Tibial nerve (tissue), 4 donors: ENCODE measurements around the gene HSPB9. TPM values are rescaled to one million over a fixed set of nuclear protein-coding genes. Genes with fewer than 3 reads are reported as not detected.

Experiments used
- DNase-seq, 2 donors: peaks; one replicate each; pipeline ENCODE4 v3.0.0-alpha.2; 2019; ENCODE audit warnings: low spot score in 2 of 2
- H3K27ac ChIP-seq, 4 donors: fragments of 200-600 bp; sonication (generic) in 3 of 4; one replicate each; pipeline ENCODE4 v1.5.1; 2017 to 2019; ENCODE audit warnings: mild to moderate bottlenecking in 1 of 4
- H3K27me3 ChIP-seq, 2 donors: fragments of 200-600 bp; sonication (generic) in 1 of 2; one replicate each; pipeline versions ENCODE4 v1.5.1 to v1.6.0; 2017 to 2019
- H3K36me3 ChIP-seq, 3 donors: fragments of 200-600 bp; sonication (generic); one replicate each; pipeline ENCODE4 v1.5.1; 2018 to 2019
- H3K4me1 ChIP-seq, 4 donors: fragments of 200-600 bp; sonication (generic) in 3 of 4; one replicate each; pipeline ENCODE4 v1.5.1; 2017 to 2019
- H3K4me3 ChIP-seq, 4 donors: fragments of 200-600 bp; sonication (generic) in 3 of 4; one replicate each; pipeline ENCODE4 v1.5.1; 2017 to 2019; ENCODE audit warnings: mild to moderate bottlenecking in 1 of 4, moderate library complexity in 1 of 4
- H3K9me3 ChIP-seq, 4 donors: fragments of 200-600 bp; sonication (generic) in 3 of 4; one replicate each; pipeline ENCODE4 v1.5.1; 2017 to 2019
- EP300 ChIP-seq, 2 donors: sonication (generic); formaldehyde crosslinking; IDR thresholded peaks; one replicate each; pipeline ENCODE4 v1.6.1; 2017; ENCODE audit warnings: antibody characterized with exemption in 2 of 2, mild to moderate bottlenecking in 1 of 2
- POLR2A ChIP-seq, 2 donors: fragments of 450-650 bp; IDR thresholded peaks; one replicate each; pipeline ENCODE4 v1.6.1; 2017; ENCODE audit warnings: antibody characterized with exemption in 2 of 2, mild to moderate bottlenecking in 2 of 2, moderate library complexity in 2 of 2
- WGBS, 2 donors: methylation state at CpG; one replicate each; pipeline ENCODE4 v1.1.5; 2018; 5-methylcytosine and 5-hydroxymethylcytosine counted together
- total RNA-seq, 4 donors: library from RNA; depleted of rRNA; stranded (reverse); fragments of >200 nt; gene quantifications; one replicate each; pipeline ENCODE4 v1.1.0, GENCODE V29; 2016
- TF ChIP-seq, protein P1 (sequence below), 5 experiments: fragments of 200-600 bp in 3 of 5; fragments of 450-650 bp in 2 of 5; sonication (generic) in 3 of 5; IDR thresholded peaks; one replicate each; pipeline ENCODE4 v1.5.1; 2016 to 2019; ENCODE audit warnings: antibody characterized with exemption in 5 of 5, mild to moderate bottlenecking in 3 of 5, moderate library complexity in 2 of 5

Gene HSPB9
- total RNA-seq, 4 donors from 2014 or later: 0.22 TPM; not detected in 3

DNA sequence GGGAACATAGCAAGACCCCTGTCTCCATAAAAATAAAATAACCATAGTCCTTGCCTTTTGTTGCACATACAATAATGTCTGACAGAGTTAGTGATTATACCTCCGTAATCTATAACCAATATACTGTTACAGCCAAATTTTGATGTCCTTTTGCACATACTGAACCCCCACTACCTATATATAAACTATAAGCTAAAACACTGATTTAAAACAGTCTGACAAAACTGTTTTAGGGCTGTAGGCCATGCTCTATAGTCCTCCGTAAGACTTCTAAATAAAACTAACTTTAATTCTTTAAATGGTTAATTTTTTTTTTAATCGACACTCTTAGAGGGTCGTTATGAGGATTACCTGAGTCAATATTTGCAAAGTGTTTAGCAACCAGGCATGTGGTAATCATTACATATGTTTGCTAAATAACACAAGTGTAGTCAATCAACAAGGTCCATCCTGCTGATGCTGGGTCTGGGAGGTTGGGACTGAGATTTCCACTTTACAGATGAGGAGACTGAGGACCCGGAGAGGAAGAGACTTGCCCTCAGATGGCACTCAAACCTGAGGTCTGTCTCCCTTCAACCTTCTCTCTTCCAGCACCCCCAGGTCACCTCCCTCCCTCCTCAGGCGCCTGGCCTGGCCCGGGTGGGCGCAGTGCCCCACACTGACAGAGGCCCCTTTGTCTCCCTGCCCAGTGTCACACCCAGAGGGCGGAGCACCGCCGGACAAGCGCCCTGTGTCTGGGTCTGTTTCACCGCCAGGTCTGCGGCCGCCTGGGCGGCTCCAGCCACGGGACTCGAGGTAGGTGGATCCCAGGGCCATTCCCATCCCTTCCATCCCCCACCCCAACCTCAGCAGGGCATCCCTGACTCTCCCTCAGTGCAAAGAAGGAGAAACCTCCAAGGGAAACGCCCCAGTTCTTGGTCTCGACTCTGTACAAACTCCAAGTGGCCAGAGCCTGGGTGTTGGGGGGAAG, 34.6 kb upstream of the HSPB9 start:
- 52 to 53% methylated on average over 19 to 20 of the region's 20 CpGs for WGBS, 2 donors

DNA sequence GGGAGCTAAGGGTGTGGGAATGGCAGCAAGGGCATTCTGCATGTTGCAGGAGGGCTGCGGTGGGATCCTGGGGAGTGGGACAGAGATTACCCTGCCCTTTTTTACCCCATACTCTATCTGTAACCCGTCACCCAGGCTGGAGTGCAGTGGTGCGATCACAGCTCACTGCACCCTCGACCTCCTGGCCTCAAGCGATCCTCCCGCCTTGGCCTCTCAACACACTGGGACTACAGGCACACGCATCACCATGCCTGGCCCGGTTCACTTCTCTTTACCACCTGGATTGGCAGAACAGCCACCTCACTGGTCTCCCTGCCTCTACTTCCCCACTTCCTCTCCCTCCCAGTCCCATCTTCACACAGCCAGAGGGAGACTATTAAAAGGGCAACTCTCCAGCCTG, 33.9 kb upstream of the HSPB9 start:
- WGBS, 2 donors: 64 to 70% methylated on average over 8 of the region's 8 CpGs
- Histone ChIP-seq H3K4me3 (peak overlapping the region in 1 of 4 donors; percentile 36), H3K27ac (peak overlapping the region in 3 of 4 donors; percentile 32 to 82 (median 65)), H3K36me3 (no peaks in the 10 kb centered on the region), H3K9me3 (no peaks in the 10 kb centered on the region), H3K27me3 (peaks cover 0 to 11% of the 10 kb centered on the region in 2 donors), H3K4me1 (peaks cover 0 to 29% (median 0%) of the 10 kb centered on the region in 4 donors)
- TF ChIP-seq EP300 (IDR thresholded peaks at IDR 0.05) (no peak), POLR2A (IDR thresholded peaks at IDR 0.05) (no peak)
- TF ChIP-seq, protein P1, sequence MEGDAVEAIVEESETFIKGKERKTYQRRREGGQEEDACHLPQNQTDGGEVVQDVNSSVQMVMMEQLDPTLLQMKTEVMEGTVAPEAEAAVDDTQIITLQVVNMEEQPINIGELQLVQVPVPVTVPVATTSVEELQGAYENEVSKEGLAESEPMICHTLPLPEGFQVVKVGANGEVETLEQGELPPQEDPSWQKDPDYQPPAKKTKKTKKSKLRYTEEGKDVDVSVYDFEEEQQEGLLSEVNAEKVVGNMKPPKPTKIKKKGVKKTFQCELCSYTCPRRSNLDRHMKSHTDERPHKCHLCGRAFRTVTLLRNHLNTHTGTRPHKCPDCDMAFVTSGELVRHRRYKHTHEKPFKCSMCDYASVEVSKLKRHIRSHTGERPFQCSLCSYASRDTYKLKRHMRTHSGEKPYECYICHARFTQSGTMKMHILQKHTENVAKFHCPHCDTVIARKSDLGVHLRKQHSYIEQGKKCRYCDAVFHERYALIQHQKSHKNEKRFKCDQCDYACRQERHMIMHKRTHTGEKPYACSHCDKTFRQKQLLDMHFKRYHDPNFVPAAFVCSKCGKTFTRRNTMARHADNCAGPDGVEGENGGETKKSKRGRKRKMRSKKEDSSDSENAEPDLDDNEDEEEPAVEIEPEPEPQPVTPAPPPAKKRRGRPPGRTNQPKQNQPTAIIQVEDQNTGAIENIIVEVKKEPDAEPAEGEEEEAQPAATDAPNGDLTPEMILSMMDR (IDR thresholded peaks at IDR 0.05): no peak
- no peak for DNase-seq

More for the DNA sequence above, 34.6 kb upstream of the HSPB9 start:
- no peaks in the 10 kb centered on the region for H3K36me3 ChIP-seq
- peaks cover 0 to 29% (median 0%) of the 10 kb centered on the region in 4 donors for H3K4me1 ChIP-seq
- H3K4me3 ChIP-seq: peak overlapping the region in 1 of 4 donors; percentile 36
- H3K27me3 ChIP-seq: peaks cover 0 to 11% of the 10 kb centered on the region in 2 donors
- no peaks in the 10 kb centered on the region for H3K9me3 ChIP-seq
- H3K27ac ChIP-seq: peak overlapping the region in 3 of 4 donors; percentile 32 to 82 (median 65)
- TF ChIP-seq, protein P1 (IDR thresholded peaks at IDR 0.05): peak in 1 of 5 experiments; percentile 19
- TF ChIP-seq EP300 (IDR thresholded peaks at IDR 0.05) (peak; percentile 31 to 37), POLR2A (IDR thresholded peaks at IDR 0.05) (no peak)
- DNase-seq: no peak

DNA sequence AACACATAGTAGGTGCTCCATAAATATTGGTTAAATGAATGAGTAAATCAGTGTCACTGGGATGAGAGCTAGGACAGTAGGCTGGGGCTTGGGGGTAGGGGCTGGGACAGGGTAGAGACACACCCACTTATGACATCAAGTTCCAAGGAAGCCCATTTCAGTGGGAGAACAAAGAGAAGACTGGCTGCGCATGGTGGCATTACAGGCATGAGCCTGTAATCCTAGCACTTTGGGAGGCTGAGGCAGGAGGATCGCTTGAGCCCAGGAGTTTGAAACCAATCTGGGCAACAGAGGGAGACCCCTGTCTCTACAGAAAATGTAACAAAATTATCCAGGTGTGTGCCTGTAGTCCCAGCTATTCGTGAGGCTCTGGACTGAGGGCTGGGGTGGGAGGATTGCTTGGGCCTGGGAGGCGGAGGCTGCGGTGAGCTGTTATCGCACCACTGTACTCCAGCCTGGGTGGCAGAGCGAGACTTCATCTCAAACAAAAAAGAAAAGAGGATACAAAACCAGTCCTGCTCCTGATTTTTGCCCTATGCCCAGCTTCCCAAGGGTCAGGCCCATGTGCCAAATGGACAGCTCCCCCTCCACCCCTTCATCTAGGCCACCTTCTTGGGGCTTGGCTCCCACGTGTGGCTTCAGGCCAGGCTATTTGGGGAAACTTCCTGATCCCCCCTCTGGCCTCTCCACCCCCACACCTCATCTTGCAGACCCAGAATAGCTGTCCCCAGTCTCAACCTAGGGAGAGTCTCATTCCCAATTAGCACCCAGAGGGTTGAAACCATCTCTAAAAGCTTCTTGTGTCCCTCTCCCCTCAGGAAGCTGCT, 31.4 kb upstream of the HSPB9 start:
- no peak for DNase-seq
- 84 to 88% methylated on average over 8 of the region's 8 CpGs for WGBS, 2 donors
- no peaks in the 10 kb centered on the region for H3K9me3 ChIP-seq
- peaks cover 0 to 14% of the 10 kb centered on the region in 2 donors for H3K27me3 ChIP-seq
- no peak overlapping the region for H3K4me3 ChIP-seq
- TF ChIP-seq, protein P1 (IDR thresholded peaks at IDR 0.05): no peak
- TF ChIP-seq POLR2A (IDR thresholded peaks at IDR 0.05) (no peak), EP300 (IDR thresholded peaks at IDR 0.05) (no peak)
- H3K4me1 ChIP-seq: peaks cover 0 to 29% (median 0%) of the 10 kb centered on the region in 4 donors
- H3K36me3 ChIP-seq: no peaks in the 10 kb centered on the region
- no peak overlapping the region for H3K27ac ChIP-seq

- WGBS, 2 donors: 38 to 41% methylated on average over 6 of the region's 6 CpGs
- DNase-seq: no peak
- Histone ChIP-seq H3K4me3 (no peak overlapping the region), H3K36me3 (no peaks in the 10 kb centered on the region), H3K27me3 (peaks cover 0 to 28% of the 10 kb centered on the region in 2 donors), H3K4me1 (peaks cover 0 to 23% (median 5%) of the 10 kb centered on the region in 4 donors), H3K9me3 (no peaks in the 10 kb centered on the region), H3K27ac (peak overlapping the region in 1 of 4 donors; percentile 24)
- TF ChIP-seq, protein P1 (IDR thresholded peaks at IDR 0.05): no peak
- no peak for TF ChIP-seq EP300 (IDR thresholded peaks at IDR 0.05)
- no peak for TF ChIP-seq POLR2A (IDR thresholded peaks at IDR 0.05)
These were observed 29.7 kb upstream of the HSPB9 start for GRCh38 chr17:42092939-42093338.
